GM12878 (cell line): ENCODE data around the gene PDSS1.

Experiments used
- ATF3 ChIP-seq: IDR thresholded peaks from 2 replicates; pipeline ENCODE4 v1.6.1; 2011; ENCODE audit warnings: low read depth, mild to moderate bottlenecking, low read length, moderate library complexity, borderline replicate concordance; ENCODE audit errors: extremely low read depth
- BRCA1 ChIP-seq: IDR thresholded peaks from 2 replicates; pipeline ENCODE4 v1.6.1; 2011; ENCODE audit warnings: low read depth, low read length, improper control_type of control experiment
- EZH2 ChIP-seq: IDR thresholded peaks from 2 replicates; pipeline ENCODE4 v1.6.1; 2012; ENCODE audit warnings: low read depth, mild to moderate bottlenecking, control low read depth, inconsistent platforms, low read length, borderline replicate concordance; ENCODE audit not compliant: control insufficient read depth
- HDAC2 ChIP-seq: fragments of 200-600 bp; sonication (generic); IDR thresholded peaks from 2 replicates; pipeline ENCODE4 v1.6.1; 2017

- TF ChIP-seq BRCA1 (no peak), EZH2 (no peak), HDAC2 (no peak), ATF3 (no peak)
These were observed 564 bp downstream of the PDSS1 start for GRCh38 chr10:26697922-26698608.
